Activated CD8-positive, alpha-beta T cell treated with anti-CD3 and anti-CD28 coated beads, Interleukin-2, amount 10 ng/mL, durations not matched to agents 7 days and 5 days (primary cell): ENCODE results near the gene TMEM190. TPM values are rescaled to one million over a fixed set of nuclear protein-coding genes. Genes with fewer than 3 reads are reported as not detected.

Source experiments
- ATAC-seq: fragments of 150-1000 bp; cut with Tn5 transposase; one replicate; pipeline ENCODE4 v1.10.0; 2021; ENCODE audit warnings: moderate library complexity
- CTCF ChIA-PET: fragments of 350-600 bp; sonication (Branson Sonifier 250); formaldehyde crosslinking; loops from one replicate; lab custom pipeline; 2021; ENCODE audit warnings: antibody characterized with exemption; lab: Charles Lee
- POLR2A ChIA-PET: fragments of 350-600 bp; sonication (Branson Sonifier 250); formaldehyde crosslinking; loops from one replicate; lab custom pipeline; 2021; ENCODE audit warnings: antibody characterized with exemption; lab: Charles Lee
- DNase-seq: peaks from one replicate; pipeline ENCODE4 v3.0.0-alpha.2; 2020
- H3K27ac Mint-ChIP-seq: one replicate; pipeline ENCODE4 v1.8.0; 2021; ENCODE audit warnings: mild to moderate bottlenecking, mixed read lengths
- H3K27me3 Mint-ChIP-seq: one replicate; pipeline ENCODE4 v1.8.0; 2021; ENCODE audit warnings: low read depth, mixed read lengths
- H3K36me3 Mint-ChIP-seq: one replicate; pipeline ENCODE4 v1.8.0; 2021; ENCODE audit warnings: low read depth, mixed read lengths
- H3K4me1 Mint-ChIP-seq: one replicate; pipeline ENCODE4 v1.8.0; 2021; ENCODE audit warnings: low read depth, mixed read lengths
- H3K4me3 Mint-ChIP-seq: one replicate; pipeline ENCODE4 v1.8.0; 2021; ENCODE audit warnings: mild to moderate bottlenecking, mixed read lengths
- H3K9me3 Mint-ChIP-seq: one replicate; pipeline ENCODE4 v1.8.0; 2022; ENCODE audit warnings: mixed read lengths; ENCODE audit not compliant: insufficient read depth
- total RNA-seq, 2 experiments: library from RNA; stranded (reverse); gene quantifications; one replicate each; pipeline ENCODE4 v1.2.3, GENCODE V29; 2021

The TMEM190 gene
- total RNA-seq, 2 experiments from 2014 or later = not detected

- ChIA-PET POLR2A (interaction anchor here (2.8 kb wide), 1 partner anchor 13 kb away, joined by 16 read pairs; the partner anchor contains the start of gene KMT5C), CTCF (interaction anchor here (0.8 kb wide), 1 partner anchor 13 kb away, joined by 5 read pairs; the partner anchor contains the start of gene KMT5C)
- no peak for DNase-seq
- H3K9me3 Mint-ChIP-seq = no peaks in the 10 kb centered on the region
- peaks cover 42% of the 10 kb centered on the region for H3K27me3 Mint-ChIP-seq
- no peaks in the 10 kb centered on the region for H3K36me3 Mint-ChIP-seq
- no peak overlapping the region for H3K4me3 Mint-ChIP-seq
- H3K4me1 Mint-ChIP-seq = peaks cover 37% of the 10 kb centered on the region
- H3K27ac Mint-ChIP-seq = peak overlapping the region; percentile 55
- no peak for ATAC-seq
These were observed 24.0 kb upstream of the TMEM190 start for GRCh38 chr19:55352549-55353145.

GRCh38 chr19:55353356-55353802 is 23.2 kb upstream of the TMEM190 start:
- H3K4me1 Mint-ChIP-seq = peaks cover 37% of the 10 kb centered on the region
- POLR2A ChIA-PET = interaction anchor here (2.8 kb wide), 1 partner anchor 14 kb away, joined by 16 read pairs; the partner anchor contains the start of gene KMT5C
- no peak for ATAC-seq
- CTCF ChIA-PET = no interaction called here
- peak overlapping the region; percentile 67 for H3K4me3 Mint-ChIP-seq
- peaks cover 42% of the 10 kb centered on the region for H3K27me3 Mint-ChIP-seq
- H3K9me3 Mint-ChIP-seq = no peaks in the 10 kb centered on the region
- no peak overlapping the region for H3K27ac Mint-ChIP-seq
- no peak for DNase-seq
- H3K36me3 Mint-ChIP-seq = no peaks in the 10 kb centered on the region

DNA sequence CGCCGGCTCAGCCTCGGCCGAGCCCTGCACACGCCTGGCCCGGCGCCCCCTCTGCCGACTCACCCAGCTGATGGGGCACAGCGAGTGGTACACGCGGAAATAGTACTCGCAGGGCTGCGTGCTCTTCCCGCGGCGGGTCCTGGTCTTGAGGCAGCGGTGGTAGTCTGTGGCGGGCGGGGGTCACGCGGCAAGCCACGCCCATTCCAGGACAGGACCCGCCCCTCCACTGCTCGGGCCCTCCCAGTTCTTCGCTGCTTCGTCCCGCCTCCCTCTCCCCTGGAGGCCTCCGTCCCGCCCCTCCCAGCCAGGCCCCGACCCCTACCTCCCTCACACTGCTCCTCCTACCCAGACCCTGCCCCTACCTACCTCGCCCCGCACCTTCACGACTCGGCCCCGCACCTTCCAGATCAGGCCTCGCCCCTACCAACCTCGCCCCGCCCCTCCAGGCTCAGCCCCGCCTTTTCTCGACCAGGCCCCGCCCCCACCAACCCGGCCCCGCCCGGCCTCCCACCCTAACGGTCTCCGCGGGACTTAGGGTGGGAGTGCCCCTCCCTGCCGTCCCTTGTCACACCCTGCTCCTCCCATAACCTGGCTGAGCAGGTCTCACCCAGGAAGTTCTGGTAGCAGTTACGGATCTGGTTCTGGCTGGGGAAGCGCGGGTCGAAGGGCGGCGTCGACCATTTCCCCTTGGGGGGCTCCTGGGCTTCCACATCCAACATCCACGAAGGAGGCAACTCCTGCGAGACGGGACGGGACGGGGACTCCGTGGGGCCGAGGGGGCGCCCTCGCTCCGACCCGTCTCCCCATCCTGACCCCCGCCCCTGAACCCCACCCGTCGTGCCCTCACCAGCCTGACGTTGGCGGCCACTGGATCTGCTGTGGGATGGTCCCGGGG is 22.6 kb upstream of the TMEM190 start:
- Mint-ChIP-seq H3K9me3 (no peaks in the 10 kb centered on the region), H3K4me1 (peaks cover 37% of the 10 kb centered on the region), H3K27me3 (peaks cover 42% of the 10 kb centered on the region), H3K4me3 (peak overlapping the region; percentile 67), H3K27ac (peak overlapping the region; percentile 15), H3K36me3 (no peaks in the 10 kb centered on the region)
- ATAC-seq (peak; percentile 88), DNase-seq (peak; percentile 75)
- POLR2A ChIA-PET = interaction anchor here (2.8 kb wide), 1 partner anchor 15 kb away, joined by 16 read pairs; the partner anchor contains the start of gene KMT5C
- CTCF ChIA-PET = no interaction called here

- Mint-ChIP-seq H3K27ac (peak within 1 kb of the TSS; percentile 15), H3K4me1 (peaks cover 37% of the 10 kb centered on the region), H3K9me3 (no peaks in the 10 kb centered on the region), H3K4me3 (peak within 1 kb of the TSS; percentile 67), H3K27me3 (peaks cover 42% of the 10 kb centered on the region), H3K36me3 (no peaks in the 10 kb centered on the region)
- ATAC-seq = no peak
- ChIA-PET CTCF (interaction anchor here (1.1 kb wide), 1 partner anchor 53 kb away, joined by 3 read pairs; no protein-coding TSS in a partner anchor), POLR2A (no interaction called here)
- DNase-seq = no peak
These were observed 21.9 kb upstream of the TMEM190 start, which contains the start of gene COX6B2 for GRCh38 chr19:55354698-55355212. TSS of gene COX6B2 (minus strand) at chr19:55354719. CDS start at chr19:55354521, 198 bp downstream.

GRCh38 chr19:55355213-55355821 is 21.3 kb upstream of the TMEM190 start:
- H3K27ac Mint-ChIP-seq = no peak overlapping the region
- peaks cover 42% of the 10 kb centered on the region for H3K27me3 Mint-ChIP-seq
- H3K9me3 Mint-ChIP-seq = no peaks in the 10 kb centered on the region
- ChIA-PET CTCF (interaction anchor here (1.1 kb wide), 1 partner anchor 54 kb away, joined by 3 read pairs; no protein-coding TSS in a partner anchor), POLR2A (interaction anchor here (0.8 to 2.4 kb wide), 2 partner anchors 16 to 29 kb away, joined by 3 to 10 read pairs; partner anchors contain the start of genes KMT5C and TMEM238)
- H3K36me3 Mint-ChIP-seq = no peaks in the 10 kb centered on the region
- ATAC-seq (no peak), DNase-seq (no peak)
- H3K4me1 Mint-ChIP-seq = peaks cover 37% of the 10 kb centered on the region
- no peak overlapping the region for H3K4me3 Mint-ChIP-seq

DNA sequence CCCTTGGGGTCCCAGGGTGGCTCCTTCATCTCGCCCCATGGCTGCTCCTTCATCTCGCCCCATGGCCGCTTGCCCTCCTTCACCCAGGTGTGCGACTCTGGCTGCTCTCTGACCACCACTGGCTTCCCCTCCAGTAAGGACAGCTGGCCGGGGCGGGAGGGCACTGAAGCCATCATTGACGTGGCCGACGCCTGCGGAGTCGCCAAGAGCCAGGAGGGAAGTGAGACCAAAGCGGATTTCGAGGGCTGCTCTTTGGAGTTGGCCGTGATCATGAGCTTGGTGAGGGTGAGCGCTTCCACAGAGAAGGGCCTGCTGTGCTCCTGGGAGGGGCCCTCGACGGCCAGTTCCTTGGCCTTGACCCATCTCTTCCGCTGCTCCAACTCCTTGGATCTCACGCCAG is 18.1 kb upstream of the TMEM190 start:
- Mint-ChIP-seq H3K4me3 (no peak overlapping the region), H3K4me1 (peaks cover 6% of the 10 kb centered on the region), H3K36me3 (no peaks in the 10 kb centered on the region), H3K27me3 (peaks cover 18% of the 10 kb centered on the region), H3K9me3 (no peaks in the 10 kb centered on the region), H3K27ac (no peak overlapping the region)
- ChIA-PET CTCF (no interaction called here), POLR2A (interaction anchor here (0.6 to 1.4 kb wide), 2 partner anchors 14 to 19 kb away, joined by 3 to 5 read pairs; partner anchors contain the start of gene KMT5C)
- ATAC-seq (no peak), DNase-seq (no peak)

DNA sequence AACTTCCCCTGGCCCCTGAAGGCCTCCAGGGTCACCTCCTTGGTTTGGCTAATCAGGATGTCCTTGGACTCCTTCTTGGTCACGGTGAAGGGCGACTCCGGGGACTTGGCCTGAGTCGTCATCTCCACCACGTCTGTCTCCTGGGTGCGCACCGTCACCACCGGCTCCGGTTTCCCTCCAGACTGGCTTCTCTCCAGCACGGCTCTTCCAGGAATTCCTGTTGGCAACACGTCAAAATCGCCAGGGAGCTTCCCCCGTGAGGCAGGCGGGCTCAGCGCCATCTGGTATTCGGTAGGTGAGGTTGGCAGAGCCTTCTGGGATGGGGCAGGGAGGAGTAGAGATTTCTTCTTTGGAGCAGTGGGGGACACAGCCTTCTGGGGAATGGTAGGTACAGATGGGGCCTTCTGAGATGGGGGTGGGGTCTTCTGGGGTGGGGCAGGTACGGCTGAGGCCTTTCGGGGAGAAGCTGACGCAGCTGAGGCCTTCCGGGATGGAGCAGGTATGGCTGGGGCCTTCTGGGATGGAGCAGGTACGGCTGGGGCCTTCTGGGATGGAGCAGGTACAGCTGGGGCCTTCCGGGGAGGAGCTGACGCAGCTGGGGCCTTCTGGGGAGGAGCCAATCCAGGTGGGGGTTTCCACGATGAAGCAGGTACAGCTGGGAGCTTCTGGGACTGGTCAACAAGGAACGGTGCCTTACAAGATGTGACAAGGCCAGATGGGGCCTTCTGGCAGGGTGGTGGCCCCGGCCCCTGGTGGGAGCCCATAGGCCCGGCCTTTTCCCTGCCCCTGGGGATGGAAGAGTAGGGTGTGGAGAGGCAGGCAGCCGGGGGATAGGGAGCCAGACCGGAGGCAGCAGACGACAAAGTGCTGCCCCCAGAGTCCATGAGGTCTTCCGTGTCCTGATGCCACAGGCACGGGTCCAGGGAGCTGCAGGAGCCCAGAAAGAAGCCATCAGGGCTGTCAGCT is 17.4 kb upstream of the TMEM190 start:
- no peaks in the 10 kb centered on the region for H3K4me1 Mint-ChIP-seq
- no peaks in the 10 kb centered on the region for H3K36me3 Mint-ChIP-seq
- no peaks in the 10 kb centered on the region for H3K9me3 Mint-ChIP-seq
- DNase-seq = no peak
- peaks cover 12% of the 10 kb centered on the region for H3K27me3 Mint-ChIP-seq
- no peak overlapping the region for H3K4me3 Mint-ChIP-seq
- no peak overlapping the region for H3K27ac Mint-ChIP-seq
- ChIA-PET POLR2A (interaction anchor here (0.6 to 1.4 kb wide), 2 partner anchors 13 to 20 kb away, joined by 3 to 5 read pairs; partner anchors contain the start of gene KMT5C), CTCF (interaction anchor here (1.7 kb wide), 1 partner anchor 20 kb away, joined by 3 read pairs; no protein-coding TSS in a partner anchor)
- ATAC-seq = no peak

DNA sequence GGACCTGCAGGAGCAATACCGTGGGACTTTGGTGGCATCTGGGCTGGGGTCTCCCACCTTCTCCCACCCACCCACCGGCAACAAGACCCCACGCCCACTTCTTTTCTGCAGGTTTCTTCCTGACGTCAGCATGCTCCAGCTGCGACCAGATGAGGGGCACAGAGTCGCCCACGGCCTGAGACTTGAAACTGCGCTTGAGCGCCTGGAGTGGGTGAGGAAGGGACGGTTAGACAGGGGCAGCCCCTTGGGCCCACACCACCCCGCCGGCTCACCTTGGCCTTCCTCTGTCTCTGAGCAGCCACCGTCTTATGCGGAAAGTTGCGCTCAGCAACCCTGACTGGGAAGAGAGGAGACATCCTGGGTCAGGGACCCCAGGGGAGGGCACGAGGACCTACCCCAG is 15.7 kb upstream of the TMEM190 start:
- ATAC-seq (no peak), DNase-seq (no peak)
- Mint-ChIP-seq H3K4me1 (no peaks in the 10 kb centered on the region), H3K27ac (no peak overlapping the region), H3K4me3 (no peak overlapping the region), H3K36me3 (no peaks in the 10 kb centered on the region), H3K27me3 (peaks cover 6% of the 10 kb centered on the region), H3K9me3 (no peaks in the 10 kb centered on the region)
- ChIA-PET CTCF (no interaction called here), POLR2A (no interaction called here)

GRCh38 chr19:55362174-55362989 is 14.2 kb upstream of the TMEM190 start:
- ATAC-seq (no peak), DNase-seq (no peak)
- no peaks in the 10 kb centered on the region for H3K36me3 Mint-ChIP-seq
- POLR2A ChIA-PET = no interaction called here
- no peak overlapping the region for H3K27ac Mint-ChIP-seq
- peaks cover 4% of the 10 kb centered on the region for H3K27me3 Mint-ChIP-seq
- H3K4me1 Mint-ChIP-seq = no peaks in the 10 kb centered on the region
- CTCF ChIA-PET = no interaction called here
- no peaks in the 10 kb centered on the region for H3K9me3 Mint-ChIP-seq
- no peak overlapping the region for H3K4me3 Mint-ChIP-seq
